ENCODE results near the gene CXCL16.
A peak's percentile ranks its signal among the peaks of the same experiment; 100 is the strongest.
"Not testable (repeated sequence)": the region's sequence is repeated elsewhere in the genome, so short reads cannot be mapped to it uniquely, and the experiment has no call there.

The CXCL16 gene

DNA sequence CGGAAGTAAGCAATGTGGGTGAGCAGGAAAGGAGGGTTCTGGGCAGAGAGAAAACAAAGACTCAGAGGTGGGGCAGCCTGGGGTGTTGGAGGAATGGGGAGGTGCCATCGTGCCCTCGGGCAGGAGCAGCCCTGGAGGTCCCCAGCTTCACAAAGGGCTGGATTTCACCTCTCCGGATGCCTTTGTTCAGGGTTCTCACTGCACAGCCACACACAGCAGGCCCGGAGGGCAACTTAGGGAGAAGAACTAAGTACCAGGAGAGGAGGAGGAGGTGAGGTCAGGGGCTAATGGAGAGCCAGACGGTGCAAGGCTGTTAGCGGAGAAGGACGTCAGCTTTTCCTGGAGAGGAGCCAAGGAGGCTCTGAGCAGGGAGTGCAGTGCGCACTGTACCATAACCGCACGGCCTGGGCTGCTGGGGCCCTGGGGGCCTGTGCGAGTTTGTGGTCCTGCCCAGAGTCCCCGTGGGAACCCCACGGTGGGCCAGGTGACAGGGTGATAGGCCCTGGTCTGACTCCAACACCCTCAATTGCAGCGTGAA, 20.0 kb downstream of the CXCL16 start:
- no peak for DNase-seq

- no peak for DNase-seq
Observed at GRCh38 chr17:4719146-4719545, 20.6 kb downstream of the CXCL16 start.

- DNase-seq = no peak
Observed at GRCh38 chr17:4718276-4718675, 21.5 kb downstream of the CXCL16 start.

DNA sequence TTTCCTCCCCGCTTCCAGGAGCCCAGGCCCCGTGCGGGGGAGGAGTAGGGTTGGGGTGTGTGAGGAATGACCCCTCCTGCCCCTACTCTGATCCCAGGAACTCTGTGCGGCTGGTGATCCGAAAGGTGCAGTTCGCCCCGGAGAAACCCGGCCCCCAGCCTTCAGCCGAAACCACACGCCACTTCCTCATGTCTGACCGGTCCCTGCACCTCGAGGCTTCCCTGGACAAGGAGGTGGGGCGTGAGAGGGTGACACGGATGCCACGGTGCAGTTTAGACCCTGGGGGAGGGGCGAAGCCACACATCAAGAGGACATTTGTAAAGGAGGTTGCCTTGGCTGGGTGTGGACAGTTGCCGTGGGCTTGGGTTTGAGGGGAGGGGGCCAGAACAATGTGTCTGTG, 21.9 kb downstream of the CXCL16 start:
- DNase-seq = no peak

DNA sequence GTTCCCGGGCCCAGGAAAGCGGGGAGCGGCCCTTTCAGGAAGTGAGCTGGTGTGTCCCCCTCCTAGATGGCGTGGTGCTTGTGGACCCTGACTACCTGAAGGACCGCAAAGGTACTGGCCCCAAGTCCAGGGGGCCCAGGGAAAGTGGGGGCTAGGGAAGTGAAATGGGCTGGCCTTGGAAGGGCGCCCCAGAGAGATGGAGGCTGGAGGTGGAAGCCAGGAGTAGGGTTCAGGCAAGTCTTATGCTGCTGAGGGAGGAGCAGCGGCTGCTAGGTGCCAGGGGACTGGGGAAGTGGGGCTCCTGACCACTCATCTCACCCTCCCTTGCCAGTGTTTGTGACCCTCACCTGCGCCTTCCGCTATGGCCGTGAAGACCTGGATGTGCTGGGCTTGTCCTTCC, 23.6 kb downstream of the CXCL16 start:
- DNase-seq = no peak

DNA sequence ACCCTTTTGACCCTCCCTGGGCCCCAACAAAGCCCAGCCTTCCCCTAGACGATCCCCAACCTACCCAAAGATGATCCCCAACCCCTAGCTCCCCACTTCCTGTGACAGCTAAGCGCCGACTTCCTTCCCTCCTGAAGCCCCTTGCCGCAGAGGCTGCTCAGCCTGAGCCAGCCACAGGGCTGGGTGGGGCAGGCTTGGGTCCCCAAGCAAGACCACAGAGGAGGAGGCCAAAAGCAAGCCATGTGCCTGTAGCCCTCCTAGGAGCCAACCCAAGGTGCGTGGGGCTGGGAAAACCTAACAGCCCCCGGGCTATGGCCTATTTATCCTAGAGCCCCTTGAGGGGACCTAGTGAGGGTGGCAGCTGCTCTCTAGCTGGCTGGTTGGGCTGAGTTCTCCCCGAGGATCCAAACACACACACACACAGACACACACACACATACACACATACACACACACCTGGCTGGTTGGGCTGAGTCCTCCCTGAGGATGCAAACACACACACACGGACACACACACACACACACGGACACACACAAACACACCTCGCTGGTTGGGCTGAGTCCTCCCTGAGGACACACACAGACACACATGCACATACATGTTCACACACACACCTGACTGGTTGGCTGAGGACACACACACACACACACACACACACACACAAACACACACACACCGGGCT, 24.5 kb downstream of the CXCL16 start:
- DNase-seq = no peak

DNA sequence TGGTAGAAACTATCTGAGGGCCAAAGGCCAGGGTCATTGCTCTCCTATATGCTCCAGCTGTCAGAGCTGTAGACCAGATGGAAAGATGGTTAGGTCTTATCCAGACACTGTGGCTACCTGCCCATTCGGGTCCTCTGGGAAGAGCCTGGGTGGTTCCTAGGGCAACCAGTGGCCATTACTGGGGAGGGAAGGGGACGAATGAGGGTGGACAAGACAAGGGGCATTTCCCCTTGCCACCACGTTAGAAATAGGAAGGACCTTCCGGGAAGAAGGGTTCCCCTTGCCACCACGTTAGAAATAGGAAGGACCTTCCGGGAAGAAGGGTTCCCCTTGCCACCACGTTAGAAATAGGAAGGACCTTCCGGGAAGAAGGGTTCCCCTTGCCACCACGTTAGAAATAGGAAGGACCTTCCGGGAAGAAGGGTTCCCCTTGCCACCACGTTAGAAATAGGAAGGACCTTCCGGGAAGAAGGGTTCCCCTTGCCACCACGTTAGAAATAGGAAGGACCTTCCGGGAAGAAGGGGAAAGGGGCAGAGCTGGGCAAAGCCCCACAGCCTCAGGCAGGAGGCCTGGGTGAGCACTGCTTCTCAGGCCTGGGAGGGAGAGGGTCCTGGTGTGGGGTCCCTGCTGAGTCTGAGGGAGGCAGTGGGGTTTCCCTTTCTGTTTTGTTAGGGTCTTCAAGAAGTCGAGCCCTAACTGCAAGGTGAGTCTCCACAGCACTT, 25.2 kb downstream of the CXCL16 start:
- DNase-seq = not testable (repeated sequence)

GRCh38 chr17:4712526-4712925, 27.2 kb downstream of the CXCL16 start:
- no peak for DNase-seq

- DNase-seq = no peak
Observed at GRCh38 chr17:4711661-4712181, 28.0 kb downstream of the CXCL16 start.

GRCh38 chr17:4710693-4711634, 28.8 kb downstream of the CXCL16 start:
- peak; percentile 43 for DNase-seq

DNA sequence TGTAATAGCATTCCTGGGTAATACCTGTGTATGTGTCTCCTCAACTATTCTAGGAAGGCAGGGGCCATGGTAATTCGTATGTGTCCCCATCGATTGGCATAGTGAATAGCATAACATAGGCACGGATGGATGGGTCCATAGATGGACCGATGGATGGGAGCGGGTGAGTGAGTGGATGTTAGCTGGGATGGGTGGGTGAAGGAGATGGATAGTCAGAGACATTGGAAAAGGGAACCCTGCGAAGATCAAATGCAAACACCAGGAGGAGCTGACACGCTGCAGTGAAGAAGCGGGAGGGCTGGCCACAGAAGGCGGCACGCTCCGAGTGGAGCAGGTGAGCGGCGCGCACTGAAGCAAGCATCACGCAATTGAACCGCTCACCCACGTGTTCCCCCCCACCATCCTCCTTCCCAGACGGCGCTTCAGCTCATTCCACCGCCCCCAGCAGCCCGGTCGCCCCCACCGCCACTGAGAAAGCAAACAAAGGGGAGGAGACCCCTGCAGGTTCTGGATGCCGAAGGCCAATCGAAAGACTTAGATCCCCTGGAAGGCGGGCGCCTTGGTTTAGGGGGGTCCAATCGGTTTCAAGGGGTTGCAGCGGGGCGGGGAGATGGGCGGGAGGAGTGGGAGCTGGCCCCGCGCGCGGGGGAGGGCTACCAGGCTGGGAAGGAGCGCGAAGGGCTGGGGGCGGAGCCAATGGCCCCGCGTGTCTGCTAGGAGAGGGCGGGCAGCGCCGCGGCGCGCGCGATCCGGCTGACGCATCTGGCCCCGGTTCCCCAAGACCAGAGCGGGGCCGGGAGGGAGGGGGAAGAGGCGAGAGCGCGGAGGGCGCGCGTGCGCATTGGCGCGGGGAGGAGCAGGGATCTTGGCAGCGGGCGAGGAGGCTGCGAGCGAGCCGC, 29.7 kb downstream of the CXCL16 start, which contains the start of gene ARRB2:
Gene ARRB2, plus strand, starts transcription at position 839 of the 899 bp plus-strand sequence. CDS start 90 bp downstream, outside the sequence.
- DNase-seq = peak; percentile 97

DNA sequence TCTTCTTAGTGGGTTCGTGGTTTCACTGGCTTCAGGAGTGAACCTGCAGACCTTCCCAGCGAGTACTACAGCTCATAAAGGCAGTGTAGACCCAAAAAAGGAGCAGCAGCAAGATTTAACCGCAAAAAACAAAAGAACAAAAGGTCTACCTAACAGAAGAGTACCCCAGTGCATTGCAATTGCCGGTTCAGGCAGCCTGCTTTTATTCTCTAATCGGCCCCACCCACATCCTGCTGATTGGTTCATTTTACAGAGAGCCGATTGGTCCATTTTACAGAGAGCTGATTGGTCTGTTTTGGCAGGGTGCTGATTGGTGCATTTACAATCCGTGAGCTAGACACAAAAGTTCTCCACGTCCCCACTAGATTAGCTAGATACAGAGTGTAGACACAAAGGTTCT, 31.3 kb downstream of the CXCL16 start:
- peak; percentile 53 for DNase-seq

- no peak for DNase-seq
Observed at GRCh38 chr17:4706121-4706520, 33.6 kb downstream of the CXCL16 start.

DNA sequence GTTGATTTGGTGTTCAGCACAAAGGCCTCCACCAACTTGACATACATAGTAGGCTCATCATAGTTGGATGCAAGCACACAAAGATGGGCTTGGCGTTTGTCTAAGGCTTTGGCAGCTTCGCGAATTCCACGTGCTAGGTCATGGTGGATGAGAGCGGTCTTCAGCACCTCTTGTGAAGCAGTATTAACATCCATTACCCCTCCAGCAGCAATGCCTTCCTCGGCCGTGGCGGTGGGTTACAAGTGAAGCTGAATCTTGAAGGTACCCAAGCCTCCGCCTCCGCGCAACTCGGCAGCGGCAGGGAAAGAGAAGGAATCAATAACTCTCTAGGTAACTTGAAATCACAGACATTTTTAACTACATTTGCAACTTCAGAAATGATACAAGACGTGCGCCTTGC, 34.7 kb downstream of the CXCL16 start:
- no peak for DNase-seq

- not testable (repeated sequence) for DNase-seq
Observed at GRCh38 chr17:4704574-4704907, 35.2 kb downstream of the CXCL16 start.

DNA sequence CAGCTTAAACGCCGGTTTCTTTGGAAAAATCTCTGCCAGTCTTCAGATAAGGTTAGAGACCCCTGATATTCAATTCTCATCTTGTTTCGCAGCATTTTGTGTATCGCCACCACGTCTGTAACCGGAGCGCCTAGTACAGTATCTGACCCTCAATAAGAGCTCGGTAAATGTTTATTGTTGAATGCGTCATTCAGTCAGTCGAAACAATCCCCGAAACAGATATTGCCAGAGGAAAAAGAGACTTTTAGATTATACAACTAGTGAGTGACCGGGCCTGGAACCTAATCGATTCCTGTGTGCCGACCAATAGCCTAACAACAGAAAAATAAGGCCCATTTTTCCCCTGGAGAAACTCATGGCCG, 36.4 kb downstream of the CXCL16 start:
- no peak for DNase-seq

DNA sequence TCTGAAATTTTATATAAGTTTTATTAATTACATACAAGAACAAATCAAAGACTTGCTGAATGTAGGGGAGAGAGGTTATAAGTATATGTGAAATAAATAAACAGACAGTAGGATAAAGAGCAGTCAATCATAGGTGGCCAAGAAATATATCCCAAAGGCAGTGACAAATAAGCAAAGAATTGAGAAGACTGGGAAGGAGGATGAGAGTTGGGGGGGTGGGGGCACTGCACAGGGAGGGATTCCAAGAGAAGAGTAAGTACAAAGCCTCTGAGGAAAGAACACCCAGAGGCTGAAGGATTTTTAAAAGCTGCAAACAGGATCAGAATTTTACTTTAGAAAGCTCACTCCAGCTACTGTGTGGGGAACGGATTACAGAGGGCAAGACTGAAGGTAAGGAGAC, 38.6 kb downstream of the CXCL16 start:
- DNase-seq = no peak

DNA sequence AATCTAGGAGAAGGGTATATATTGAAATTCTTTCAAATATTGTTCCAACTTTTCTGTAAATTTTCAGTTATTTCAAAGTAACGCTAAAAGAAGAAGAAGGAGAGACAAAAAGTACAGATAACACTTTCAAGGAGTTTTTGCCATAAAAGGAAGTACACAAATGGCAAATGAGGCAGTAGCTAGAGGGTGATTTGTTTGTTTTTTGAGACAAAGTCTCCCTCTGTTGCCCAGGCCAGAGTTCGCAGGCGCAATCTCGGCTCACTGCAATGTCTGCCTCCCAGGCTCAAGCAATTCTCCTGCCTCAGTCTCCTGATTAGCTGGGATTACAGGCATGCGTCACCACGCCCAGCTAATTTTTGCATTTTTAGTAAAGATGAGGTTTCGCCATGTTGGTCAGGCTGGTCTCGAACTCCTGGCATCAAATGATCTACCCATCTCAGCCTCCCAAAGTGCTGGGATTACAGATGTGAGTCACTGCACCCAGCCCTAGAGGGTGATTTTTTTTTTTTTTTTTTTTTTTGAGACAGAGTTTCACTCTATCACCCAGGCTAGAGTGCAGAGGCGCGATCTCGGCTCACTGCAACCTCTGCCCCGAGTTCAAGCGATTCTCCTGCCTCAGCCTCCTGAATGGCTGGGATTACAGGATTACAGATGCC, 40.2 kb downstream of the CXCL16 start:
- DNase-seq = not testable (repeated sequence)

DNA sequence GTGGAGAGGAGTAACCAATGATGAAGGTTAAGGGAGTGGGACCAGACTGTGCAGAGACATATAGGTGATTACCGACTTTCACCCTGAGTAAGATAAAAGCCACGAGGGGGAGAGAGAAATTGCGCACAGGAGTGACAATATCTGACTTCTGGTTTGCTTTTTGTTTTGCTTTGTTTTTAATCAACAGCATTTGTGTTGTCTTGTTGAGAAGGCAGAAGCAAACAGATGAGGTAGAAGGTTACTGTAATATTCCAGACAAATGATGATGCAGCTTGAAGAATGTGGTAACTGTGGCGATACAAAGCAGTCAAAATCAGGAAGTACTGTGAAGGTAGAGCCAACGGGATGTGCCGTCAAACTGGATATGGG, 43.3 kb downstream of the CXCL16 start:
- no peak for DNase-seq

DNA sequence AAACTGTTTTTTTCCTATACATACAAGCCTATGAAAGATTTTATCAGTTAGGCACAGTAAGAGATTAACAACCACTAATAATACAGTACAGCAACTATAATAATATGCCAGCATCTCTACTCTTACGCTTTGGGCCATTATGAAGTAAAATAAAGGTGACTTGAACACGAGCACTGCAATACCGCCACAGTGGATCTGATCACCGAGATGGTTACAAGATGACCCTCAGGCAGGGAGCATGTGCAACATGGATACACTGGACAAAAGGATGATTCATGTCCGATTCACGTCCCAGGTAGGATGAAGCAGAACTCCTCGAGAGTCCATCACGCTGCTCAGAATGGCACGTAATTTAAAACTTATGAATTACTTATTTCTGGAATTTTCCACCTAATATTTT, 46.3 kb downstream of the CXCL16 start:
- no peak for DNase-seq

DNA sequence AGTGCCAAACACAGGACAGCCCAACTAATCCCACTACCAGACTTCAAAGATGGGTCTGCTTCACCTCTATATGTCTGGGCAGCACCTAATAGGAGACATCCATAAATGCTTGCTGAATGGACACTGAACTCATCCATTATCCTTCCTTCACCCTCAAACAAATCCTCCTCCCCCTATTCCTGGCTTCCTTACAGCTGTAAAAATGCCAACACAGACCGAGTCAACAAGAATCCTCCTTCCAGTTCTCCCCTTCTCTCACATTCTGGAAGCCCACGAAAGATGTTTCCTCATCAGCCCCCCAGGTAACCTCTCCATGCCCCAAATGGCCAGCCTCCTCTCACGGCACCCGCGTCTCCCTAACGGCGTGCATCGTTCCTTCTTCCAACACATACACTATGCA, 48.0 kb downstream of the CXCL16 start:
- no peak for DNase-seq

GRCh38 chr17:4690745-4691144, 49.0 kb downstream of the CXCL16 start:
- DNase-seq = no peak

Measured in activated CD4-positive, CD25-positive, alpha-beta regulatory T cell treated with anti-CD3 and anti-CD28 coated beads, Interleukin-2, amount 50 U/mL, for 72 hours (primary cell).